ENCODE data around the gene FOXL2NB.

FOXL2NB gene

GRCh38 chr3:138942861-138943623, 4.0 kb upstream of the FOXL2NB start:
- Histone ChIP-seq H3K4me3 (ENCODE audit: low read depth, low read length) (no peak overlapping the region), H3K36me3 (no peaks in the 10 kb centered on the region), H3K9me3 (no peaks in the 10 kb centered on the region), H3K4me1 (no peaks in the 10 kb centered on the region), H3K27me3 (peaks cover 100% of the 10 kb centered on the region)
- peak; percentile 12 for DNase-seq
- TF ChIP-seq CTCF (IDR thresholded peaks at IDR 0.05; ENCODE audit: low read depth, low read length), result no peak

- no peak overlapping the region for H3K4me3 ChIP-seq (ENCODE audit: low read depth, low read length)
- H3K36me3 ChIP-seq, result no peaks in the 10 kb centered on the region
- no peak for DNase-seq
- no peak for TF ChIP-seq CTCF (IDR thresholded peaks at IDR 0.05; ENCODE audit: low read depth, low read length)
- no peaks in the 10 kb centered on the region for H3K4me1 ChIP-seq
- peaks cover 100% of the 10 kb centered on the region for H3K27me3 ChIP-seq
- no peaks in the 10 kb centered on the region for H3K9me3 ChIP-seq
Observed at GRCh38 chr3:138943724-138944653, 3.0 kb upstream of the FOXL2NB start.

- Histone ChIP-seq H3K4me1 (no peaks in the 10 kb centered on the region), H3K36me3 (no peaks in the 10 kb centered on the region), H3K4me3 (ENCODE audit: low read depth, low read length) (no peak overlapping the region), H3K9me3 (no peaks in the 10 kb centered on the region), H3K27me3 (peaks cover 100% of the 10 kb centered on the region)
- no peak for TF ChIP-seq CTCF (IDR thresholded peaks at IDR 0.05; ENCODE audit: low read depth, low read length)
- no peak for DNase-seq
Observed at GRCh38 chr3:138944654-138944928, 2.4 kb upstream of the FOXL2NB start.

GRCh38 chr3:138944929-138945708, 1.9 kb upstream of the FOXL2NB start:
- Histone ChIP-seq H3K36me3 (no peaks in the 10 kb centered on the region), H3K9me3 (no peaks in the 10 kb centered on the region), H3K27me3 (peaks cover 100% of the 10 kb centered on the region), H3K4me1 (no peaks in the 10 kb centered on the region), H3K4me3 (ENCODE audit: low read depth, low read length) (no peak overlapping the region)
- DNase-seq, result no peak
- TF ChIP-seq CTCF (IDR thresholded peaks at IDR 0.05; ENCODE audit: low read depth, low read length), result no peak

GRCh38 chr3:138945709-138946662, 1.0 kb upstream of the FOXL2NB start:
- H3K4me1 ChIP-seq, result no peaks in the 10 kb centered on the region
- H3K9me3 ChIP-seq, result no peaks in the 10 kb centered on the region
- H3K4me3 ChIP-seq (ENCODE audit: low read depth, low read length), result no peak overlapping the region
- H3K27me3 ChIP-seq, result peaks cover 100% of the 10 kb centered on the region
- no peaks in the 10 kb centered on the region for H3K36me3 ChIP-seq
- no peak for TF ChIP-seq CTCF (IDR thresholded peaks at IDR 0.05; ENCODE audit: low read depth, low read length)
- no peak for DNase-seq

Measured in BE2C (cell line).